ENCODE measurements around the gene CCDC51.

Gene CCDC51

DNA sequence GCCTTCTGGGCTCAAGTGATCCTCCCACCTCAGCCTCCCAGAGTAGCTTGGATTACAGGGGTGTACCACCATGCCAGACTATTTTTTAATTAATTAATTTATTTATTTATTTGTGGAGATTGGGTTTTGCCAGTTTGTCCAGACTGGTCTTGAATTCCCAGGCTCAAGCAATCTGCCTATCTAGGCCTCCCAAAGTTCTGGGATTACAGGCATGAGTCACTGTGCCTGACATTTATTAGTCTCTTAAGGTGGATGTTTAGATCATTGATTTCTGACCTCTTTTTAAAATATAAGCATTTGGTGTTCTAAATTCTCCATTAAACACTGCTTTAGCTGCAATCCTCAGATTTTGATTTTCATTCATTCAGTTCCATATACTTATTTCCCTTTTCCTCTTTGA is 52.3 kb downstream of the CCDC51 start:
- Histone ChIP-seq H3K36me3 (ENCODE audit: control insufficient read depth in 4 of 4, insufficient read depth in 4 of 4, low read length in 3 of 4) (no peaks in the 10 kb centered on the region), H3K4me1 (ENCODE audit: control extremely low read depth in 1 of 4, control insufficient read depth in 4 of 4, insufficient read depth in 4 of 4, low read length in 3 of 4) (no peaks in the 10 kb centered on the region), H3K4me3 (ENCODE audit: control insufficient read depth in 1 of 7, extremely low read depth in 1 of 7, insufficient read depth in 4 of 7, low read depth in 2 of 7, low read length in 6 of 7) (no peak overlapping the region), H3K9me3 (ENCODE audit: control extremely low read depth in 1 of 5, control insufficient read depth in 4 of 5, insufficient read depth in 2 of 5, low read depth in 1 of 5, low read length in 4 of 5) (peaks cover 0 to 4% (median 0%) of the 10 kb centered on the region in 5 experiments), H3K27ac (ENCODE audit: insufficient read depth in 1 of 2, low read depth in 1 of 2, low read length in 2 of 2, poor library complexity in 1 of 2, severe bottlenecking in 2 of 2) (no peak overlapping the region), H3K27me3 (replicated peaks in 2 of 5; ENCODE audit: control insufficient read depth in 4 of 5, insufficient read depth in 5 of 5, low read length in 4 of 5) (no peaks in the 10 kb centered on the region)
- DNase-seq = no peak
- POLR2A ChIA-PET = no interaction called here
- CTCF ChIA-PET = interaction anchor here (1.9 to 2.0 kb wide), 2 partner anchors 13 to 49 kb away, joined by 5 to 7 read pairs; no protein-coding TSS in a partner anchor

All from common myeloid progenitor, CD34-positive (primary cell).